Sciatic nerve (tissue), 2 donors: ENCODE results near the gene CARS1. TPM values are rescaled to one million over a fixed set of nuclear protein-coding genes. Genes with fewer than 3 reads are reported as not detected.
A peak's percentile ranks its signal among the peaks of the same experiment; 100 is the strongest.
"Not testable (repeated sequence)": the region's sequence is repeated elsewhere in the genome, so short reads cannot be mapped to it uniquely, and the experiment has no call there.

Experiments
- ATAC-seq: fragments of 200-7000 bp; cut with Tn5 transposase; one replicate; pipeline ENCODE4 v1.9.1; 2020; ENCODE audit warnings: mild to moderate bottlenecking, moderate library complexity
- DNase-seq: peaks from one replicate; pipeline ENCODE4 v3.0.0-alpha.2; 2020; ENCODE audit warnings: low spot score
- intact Hi-C: fragments of 100-400 bp; cut with DNase I; formaldehyde crosslinking; loops from one replicate; pipeline ENCODE4 v1.14.2; 2022
- total RNA-seq: library from RNA; stranded (reverse); fragmentation: NEBNext Ultra II Directional; extraction: Animal tissue kit (Norgen Biotek cat#: 25700); gene quantifications from one replicate; pipeline ENCODE4 v1.2.1, GENCODE V29; 2021
- donor health status: DM: no; HTN: no; CAD: no.
- donor health status: DM: no; HTN: no; CAD: no.

CARS1 gene
- total RNA-seq, 1 donor from 2014 or later, result 42.3 TPM

DNA sequence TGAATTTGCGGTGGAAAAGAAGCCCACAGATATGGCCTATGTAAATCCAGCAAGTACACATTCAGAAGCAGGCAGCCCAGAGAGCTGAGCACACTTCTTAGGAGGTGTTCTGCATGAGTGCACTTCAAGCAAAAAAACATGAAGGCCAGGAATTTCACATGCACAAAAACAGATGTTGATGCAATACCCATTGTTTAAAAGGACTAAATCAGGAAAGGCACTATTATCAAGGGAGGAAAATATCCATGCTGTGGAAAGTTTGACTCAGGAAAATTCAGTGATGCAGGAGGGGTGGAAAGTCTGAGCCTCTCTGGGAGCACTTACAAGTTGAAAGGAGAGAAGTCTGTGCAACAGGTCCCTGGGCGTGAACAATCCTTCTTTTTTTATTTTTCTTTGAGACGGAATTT, 15.8 kb upstream of the CARS1 start:
- intact Hi-C loops, result no loop called here
- ATAC-seq, result peak; percentile 97
- DNase-seq, result no peak

DNA sequence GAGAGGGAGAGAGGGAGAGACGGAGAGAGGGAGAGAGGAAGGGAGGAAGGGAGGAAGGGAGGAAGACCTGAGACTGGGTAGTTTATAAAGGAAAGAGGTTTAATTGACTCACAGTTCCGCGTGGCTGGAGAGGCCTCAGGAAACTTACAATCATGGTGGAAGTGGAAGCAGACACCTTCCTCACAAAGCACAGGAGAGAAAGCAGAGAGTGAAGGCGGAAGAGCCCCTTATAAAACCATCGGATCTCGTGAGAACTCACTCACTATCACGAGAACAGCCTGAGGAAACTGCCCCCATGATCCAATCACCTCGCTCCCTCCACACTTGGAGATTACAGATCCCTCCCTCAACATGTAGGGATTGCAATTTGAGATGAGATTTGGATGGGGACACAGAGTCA, 12.2 kb upstream of the CARS1 start:
- intact Hi-C loops, result no loop called here
- DNase-seq (no peak), ATAC-seq (no peak)

DNA sequence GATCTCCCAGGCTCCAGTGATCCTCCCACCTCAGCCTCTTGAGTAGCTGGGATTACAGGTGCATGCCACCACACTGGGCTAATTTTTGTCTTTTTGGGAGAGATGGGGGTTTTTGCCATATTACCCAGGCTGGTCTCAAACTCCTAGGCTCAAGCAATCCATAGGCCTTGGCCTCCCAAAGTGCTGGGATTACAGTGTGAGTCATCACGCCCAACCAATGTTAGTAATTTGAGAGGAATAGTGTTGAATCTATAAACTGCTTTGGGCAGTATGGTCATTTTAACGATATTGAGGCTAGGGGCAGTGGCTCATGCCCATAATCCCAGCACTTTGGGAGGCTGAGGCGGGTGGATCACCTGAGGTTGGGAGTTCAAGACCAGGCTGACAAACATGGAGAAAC, 9.1 kb upstream of the CARS1 start:
- intact Hi-C loops, ATAC-seq, DNase-seq: not testable (repeated sequence)

DNA sequence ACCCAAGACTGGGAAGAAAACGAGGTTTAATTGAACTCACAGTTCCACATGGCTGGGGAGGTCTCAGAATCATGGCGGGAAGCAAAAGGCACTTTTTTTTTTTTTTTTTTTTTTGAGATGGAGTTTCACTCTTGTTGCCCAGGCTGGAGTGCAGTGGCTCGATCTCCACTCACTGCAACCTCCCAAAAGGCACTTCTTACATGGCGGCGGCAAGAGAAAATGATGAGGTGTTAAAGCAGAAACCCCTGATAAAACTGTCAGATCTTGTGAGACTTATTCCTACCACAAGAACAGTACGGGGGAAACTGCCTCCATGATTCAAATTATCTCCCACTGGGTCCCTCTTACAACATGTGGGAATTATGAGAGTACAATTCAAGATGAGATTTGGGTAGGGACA, 7.5 kb upstream of the CARS1 start:
- DNase-seq, ATAC-seq, intact Hi-C loops: not testable (repeated sequence)

DNA sequence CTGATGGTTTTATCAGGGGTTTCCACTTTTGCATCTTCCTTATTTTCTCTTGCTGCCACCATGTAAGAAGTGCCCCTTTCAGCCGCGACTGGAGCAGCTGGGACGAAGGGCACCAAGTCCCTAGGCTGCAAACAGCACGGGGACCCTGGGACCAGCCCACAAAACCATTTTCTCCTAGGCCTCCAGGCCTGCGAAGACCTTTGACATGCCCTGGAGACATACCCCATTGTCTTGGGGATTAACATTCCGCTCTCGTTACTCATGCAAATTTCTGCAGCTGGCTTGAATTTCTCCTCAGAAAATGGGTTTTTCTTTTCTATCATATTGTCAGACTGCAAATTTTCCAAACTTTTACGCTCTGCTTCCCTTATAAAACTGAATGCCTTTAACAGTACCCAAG, 6.7 kb upstream of the CARS1 start:
- DNase-seq, ATAC-seq, intact Hi-C loops: not testable (repeated sequence)

DNA sequence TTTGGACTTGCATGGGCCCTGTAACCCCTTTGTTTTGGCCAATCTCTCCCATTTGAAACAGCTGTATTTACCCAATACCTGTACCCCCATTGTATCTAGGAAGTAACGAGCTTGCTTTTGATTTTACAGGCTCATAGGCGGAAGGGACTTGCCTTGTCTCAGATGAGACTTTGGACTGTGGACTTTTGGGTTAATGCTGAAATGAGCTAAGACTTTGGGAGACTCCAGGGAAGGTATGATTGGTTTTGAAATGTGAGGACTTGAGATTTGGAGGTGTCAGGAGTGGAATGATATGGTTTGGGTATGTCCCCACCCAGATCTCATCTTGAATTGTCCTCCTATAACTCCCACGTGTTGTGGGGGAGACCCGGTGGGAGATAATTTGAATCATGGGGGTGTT, 6.2 kb upstream of the CARS1 start:
- DNase-seq, intact Hi-C loops, ATAC-seq: not testable (repeated sequence)

DNA sequence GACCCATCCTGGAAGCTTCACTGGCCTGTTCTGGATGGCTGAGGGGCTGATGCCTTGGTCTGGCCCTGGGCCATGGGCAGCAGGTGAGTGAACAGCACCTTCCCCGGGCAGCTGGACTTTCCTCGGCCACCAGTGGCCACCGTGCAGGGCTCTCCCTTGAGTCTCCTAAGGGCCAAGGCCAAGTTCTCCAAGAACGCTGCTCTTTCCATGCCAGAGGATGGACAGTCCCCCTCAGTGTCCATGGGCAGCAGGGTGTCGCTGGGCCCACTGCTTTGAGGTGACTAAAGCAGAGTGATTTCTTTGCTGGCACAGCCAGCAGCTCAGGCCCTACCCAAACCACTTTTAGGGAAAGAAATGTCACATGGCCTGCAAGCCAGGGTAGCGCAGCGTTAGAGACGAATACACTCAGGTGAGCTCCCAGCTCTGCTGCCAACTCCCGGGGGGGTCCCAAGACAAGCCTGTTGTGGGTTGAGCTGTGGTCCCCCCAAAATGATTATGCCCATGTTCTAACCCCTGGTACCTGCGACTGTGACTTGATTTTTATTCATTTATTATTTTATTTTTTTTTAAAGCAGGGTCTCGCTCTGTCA, 3.3 kb upstream of the CARS1 start:
- no peak for DNase-seq
- intact Hi-C loops, result no loop called here
- ATAC-seq, result no peak

DNA sequence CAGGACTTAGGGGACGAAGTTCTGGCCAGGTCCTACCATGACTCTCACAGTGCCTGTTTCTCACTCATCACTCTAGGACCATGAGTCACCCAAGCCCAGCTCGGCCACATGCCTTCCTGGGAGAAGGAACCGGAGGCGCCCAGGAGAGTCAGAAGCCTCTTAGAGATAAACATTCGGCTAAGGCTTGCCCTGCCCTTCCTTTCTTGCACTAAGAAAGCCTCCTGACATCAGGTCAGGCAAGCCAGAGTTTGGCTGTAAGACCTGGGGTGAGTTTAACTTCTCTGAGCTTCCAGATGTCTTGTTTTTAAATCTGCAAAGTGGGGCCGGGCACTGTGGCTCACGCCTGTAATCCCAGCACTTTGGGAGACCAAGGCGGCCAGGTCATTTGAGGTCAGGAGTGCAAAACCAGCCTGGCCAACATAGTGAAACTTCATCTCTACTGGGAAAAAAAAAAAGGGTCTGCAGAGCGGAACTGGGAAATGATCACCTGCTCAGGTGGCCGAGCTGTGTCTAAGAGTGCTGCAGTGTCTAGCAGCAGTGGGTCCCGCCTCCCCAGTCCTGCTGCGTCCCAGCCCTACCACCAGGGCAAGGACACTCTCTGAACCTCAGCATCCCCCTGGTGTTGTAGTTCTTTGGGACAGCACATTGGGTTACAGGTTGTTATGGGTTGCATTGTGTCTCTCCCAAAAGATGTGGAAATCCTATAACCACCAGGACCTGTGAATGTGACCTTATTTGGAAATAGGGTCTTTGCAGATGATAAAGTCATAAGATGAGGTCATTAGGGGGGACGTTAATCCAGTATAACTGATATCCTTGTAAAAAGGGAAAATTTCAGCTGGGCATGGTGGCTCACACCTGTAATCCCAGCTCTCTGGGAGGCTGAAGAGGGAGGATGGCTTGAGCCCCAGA, 1.8 kb upstream of the CARS1 start:
- DNase-seq (no peak), ATAC-seq (no peak)
- intact Hi-C loops, result no loop called here

DNA sequence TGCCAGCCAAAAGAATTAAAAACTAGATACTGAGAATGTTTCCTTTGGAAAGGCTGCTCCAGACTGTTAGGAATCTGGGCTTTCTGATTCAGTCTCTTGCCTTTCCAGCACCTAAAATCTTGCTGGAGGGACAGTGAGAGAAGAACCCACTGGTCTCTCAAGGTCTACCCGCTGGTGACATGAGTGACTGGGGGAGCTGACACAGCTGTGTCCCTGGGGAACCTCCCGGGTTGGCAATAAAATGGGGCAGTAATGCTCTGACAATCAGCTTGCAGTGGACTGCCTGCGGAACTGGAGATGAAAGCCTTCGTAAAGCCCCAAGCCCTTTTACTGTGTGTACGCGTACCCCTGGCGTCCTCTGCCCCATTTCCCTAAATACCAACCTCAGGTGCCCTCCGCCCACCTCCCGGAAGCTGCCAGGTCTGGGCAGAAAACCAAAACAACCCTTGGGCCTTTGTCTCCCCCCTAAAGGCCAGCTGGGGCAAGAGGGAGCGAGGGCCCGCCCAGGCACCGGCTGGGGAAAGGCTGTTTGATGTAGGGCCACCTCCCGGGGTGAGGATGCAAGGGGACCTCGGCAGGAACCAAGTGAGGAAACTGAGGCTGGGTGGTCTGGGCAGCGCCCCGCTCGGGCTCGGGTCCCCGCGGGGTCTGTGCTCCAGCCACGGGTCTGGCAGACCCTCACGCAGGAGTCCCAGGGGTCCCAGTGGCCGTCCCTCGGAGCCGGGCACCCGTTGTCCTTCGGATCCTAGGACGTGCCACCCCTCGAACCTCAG, 741 bp downstream of the CARS1 start:
- DNase-seq (no peak), ATAC-seq (peak; percentile 1)
- intact Hi-C loops, result no loop called here

DNA sequence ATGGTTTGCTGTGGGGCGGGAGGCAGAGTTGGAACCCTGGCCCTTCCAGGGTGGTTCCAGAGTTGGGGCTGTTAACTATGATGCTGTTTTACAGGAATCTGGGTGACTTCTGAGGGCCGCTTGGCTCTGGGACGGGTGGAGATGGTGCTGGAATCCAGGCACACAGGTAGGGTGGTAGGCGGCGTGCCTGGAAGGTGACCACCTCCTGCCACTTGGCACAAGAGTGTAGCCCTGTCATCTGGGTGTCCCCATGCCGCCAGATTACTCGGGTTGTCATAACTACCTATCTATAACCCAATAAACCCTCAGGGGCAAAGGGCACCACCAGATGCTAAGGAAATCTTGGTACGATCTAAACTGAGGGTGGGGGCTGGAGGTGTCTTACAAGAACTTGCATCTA, 1.3 kb downstream of the CARS1 start:
- no peak for ATAC-seq
- intact Hi-C loops, result no loop called here
- DNase-seq, result no peak

DNA sequence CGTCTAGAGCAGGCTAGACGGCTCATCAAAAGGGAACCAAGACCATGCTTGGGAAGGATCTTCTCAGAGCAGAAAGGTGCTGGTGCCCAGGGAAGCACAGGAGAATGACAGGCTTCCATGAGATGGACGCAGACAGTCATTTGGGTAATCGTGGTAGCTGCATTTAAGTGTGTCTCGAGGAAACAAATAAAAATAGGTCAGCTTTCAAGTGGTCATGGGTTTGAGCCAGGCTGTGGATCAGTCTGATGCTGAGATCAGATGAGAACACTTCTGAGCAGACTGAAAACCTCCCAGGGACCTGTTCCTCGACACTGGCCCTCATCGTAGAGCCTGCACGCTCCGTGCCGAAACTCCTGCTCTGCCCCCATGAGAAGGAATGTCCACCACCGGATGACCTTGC, 4.7 kb downstream of the CARS1 start:
- intact Hi-C loops, result no loop called here
- no peak for DNase-seq
- no peak for ATAC-seq

DNA sequence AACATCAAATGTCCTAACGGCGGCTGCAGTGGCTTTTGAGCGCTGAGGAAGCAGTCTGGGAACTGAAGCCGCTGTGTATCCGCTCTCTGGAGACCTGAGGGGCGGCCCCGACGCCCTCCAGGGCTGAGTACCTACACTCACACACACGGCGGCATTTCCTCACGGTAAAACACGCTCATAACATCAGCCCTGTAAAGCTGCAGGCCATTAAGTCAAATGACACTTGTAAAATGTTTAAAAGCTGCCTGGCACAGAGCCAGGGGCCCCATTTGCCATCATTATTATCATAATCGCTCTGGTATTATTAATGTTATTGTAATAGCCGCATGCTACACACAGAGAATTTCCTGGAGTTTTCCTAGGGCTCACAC, 5.1 kb downstream of the CARS1 start:
- intact Hi-C loops, result no loop called here
- DNase-seq (no peak), ATAC-seq (no peak)

DNA sequence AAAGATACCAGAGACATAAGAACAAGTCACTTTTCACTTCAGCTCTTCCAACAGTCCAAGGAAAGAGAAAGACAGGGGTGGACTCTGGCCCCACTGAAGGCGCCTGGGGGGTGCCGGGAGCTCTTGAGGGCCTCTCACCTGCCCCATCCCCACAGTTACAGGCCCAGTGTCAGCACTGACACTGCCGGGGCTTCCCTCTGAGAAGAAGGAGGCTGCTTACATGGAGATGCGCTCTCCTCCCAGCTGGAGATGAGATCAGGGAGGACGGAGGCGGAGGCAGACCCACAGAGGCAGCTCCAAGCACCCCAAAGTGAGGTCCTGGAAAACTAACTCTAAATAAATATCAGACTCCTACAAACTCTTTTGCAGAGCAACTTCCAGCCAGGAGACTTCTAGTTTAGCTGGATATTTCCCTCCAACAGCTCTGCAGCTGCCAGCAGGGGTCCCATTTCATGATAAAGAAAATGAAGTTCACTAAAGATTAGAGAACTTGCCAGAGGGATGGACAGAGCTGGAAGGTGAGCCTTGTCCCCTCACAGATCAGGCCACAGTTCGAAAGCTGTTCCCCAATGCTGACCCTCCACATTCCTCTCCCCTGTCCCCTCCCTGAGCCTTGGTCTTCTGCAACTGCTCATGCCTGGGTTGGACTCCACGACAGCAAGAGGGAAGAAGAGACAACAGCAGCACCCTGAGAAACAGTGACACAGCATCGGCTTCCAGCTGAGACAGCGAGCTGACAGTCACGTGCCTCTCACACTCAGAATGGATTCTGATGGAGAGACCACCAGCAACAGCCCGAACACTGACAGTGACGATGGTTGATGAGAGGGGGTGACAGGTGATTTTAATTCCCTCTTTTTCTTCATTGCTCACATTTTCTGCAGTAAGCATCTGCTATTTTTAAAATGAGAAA, 5.8 kb downstream of the CARS1 start:
- intact Hi-C loops, result no loop called here
- DNase-seq (no peak), ATAC-seq (no peak)

DNA sequence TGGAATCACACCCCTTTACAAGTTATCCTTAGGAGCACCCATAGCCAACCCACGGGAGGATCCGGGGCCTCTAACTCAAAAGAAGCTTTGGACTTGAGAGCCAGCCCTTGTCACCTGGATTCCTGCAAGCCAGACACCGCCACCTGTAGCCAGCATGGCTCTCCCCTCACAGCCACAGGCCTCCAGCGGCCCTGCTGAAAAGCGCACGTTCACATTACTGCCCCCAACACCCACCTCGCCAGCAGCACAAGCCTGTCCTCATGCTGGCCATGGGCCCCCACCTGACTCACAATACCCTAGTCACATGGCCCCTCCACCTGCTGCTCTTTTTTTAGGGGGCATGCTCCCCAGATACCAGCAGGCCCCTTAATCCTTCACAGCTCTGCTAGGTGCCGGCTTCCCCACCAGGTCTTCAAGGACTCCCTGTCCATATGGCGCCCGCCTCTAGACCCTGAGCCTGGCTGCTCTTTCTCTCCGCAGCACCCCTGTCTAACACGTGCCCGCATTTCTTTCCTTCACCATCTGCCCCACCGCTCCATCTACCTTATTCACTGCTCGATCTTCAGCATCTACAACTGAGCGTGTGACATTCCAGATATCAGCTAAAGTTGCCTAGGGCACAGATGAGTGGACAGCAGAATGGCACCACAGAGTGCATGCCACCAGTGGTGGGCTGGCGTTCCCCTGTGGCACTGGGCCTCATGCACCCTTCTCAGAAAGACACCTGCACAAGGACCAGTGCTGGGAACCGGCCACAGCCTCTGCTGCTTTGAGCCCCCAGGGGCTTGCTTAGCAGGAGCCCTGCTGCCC, 6.6 kb downstream of the CARS1 start:
- ATAC-seq (no peak), DNase-seq (no peak)
- intact Hi-C loops, result no loop called here

DNA sequence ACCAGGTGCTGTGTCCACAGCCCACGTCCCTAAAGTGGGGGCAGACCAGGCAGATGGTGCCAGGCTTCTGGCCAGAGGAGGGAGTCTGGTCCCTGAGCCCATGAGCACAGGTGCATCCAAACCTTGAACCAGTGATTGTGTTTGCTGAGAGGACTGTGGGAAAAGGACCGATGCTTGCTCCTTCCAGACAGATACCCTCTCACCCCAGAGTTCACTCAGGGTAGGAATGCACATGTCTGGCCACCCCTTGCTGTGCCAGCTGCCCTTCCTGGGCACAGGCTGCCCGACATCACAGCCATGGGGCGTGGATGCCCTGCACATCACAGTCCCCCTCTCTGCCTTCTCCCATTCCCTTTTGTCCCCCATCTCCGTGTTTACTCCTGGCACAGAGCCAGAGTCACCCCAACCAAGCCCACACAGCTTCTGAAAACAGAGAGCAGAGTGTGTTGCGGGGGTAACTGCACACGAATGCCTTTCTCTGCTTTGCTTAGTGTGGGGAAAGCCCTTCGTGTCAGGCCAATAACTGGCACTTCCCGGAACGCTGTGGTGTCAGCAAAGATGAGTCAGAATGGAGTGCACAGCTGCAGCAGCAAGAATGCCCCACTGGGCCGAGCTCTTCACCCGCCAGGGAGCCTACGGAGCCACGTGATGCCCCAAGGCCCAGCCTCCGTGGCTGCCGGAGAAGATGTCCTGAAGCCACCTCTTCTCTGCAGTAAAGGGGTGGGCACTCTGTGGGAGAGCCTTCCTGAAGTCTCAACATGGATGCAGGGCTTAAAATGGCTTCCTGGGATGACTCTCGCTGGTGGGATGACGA, 7.6 kb downstream of the CARS1 start:
- peak; percentile 90 for ATAC-seq
- intact Hi-C loops, result no loop called here
- DNase-seq, result peak; percentile 86

DNA sequence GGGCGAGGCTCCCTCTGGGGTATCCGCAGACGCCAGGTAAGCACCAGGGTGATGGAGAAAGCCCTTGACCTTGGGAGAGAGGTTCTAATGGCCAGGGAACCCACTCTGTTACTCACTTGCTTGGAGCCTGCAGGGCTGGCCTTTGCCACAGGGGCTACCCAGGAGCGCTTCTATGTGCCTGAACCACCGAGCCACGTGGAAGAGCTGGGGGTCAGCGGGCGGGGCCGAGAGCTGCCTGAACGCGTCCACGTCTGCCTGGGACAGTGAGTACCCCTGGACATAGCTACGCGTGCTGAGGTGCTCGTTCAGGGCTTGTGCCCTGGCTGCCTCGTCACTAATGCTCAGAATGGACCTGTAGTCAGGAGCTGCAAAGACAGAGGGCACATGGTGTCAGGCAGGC, 9.6 kb downstream of the CARS1 start:
- DNase-seq (no peak), ATAC-seq (no peak)
- intact Hi-C loops, result no loop called here

DNA sequence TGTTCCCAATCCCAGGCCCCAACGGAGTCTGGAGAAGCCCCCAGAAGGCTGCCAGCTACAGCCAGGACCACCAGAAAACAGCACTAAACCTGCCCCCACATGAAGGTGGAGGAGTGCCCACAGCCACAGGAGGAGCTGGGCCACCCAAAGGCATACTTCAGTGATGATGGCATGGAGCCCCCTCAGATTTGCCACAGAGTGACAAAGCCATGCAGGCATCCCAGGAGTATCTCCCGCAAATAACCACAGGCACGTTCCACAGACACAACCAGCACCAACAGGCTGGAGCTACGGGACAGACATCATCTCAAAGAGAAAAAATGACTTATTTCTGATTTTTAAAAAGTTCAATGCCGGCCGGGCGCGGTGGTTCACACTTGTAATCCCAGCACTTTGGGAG, 10.6 kb downstream of the CARS1 start:
- DNase-seq (no peak), ATAC-seq (no peak)
- intact Hi-C loops, result no loop called here
